Measurements from ENCODE around the gene KDM4D. TPM values are rescaled to one million over a fixed set of nuclear protein-coding genes. Genes with fewer than 3 reads are reported as not detected.
"Not testable (repeated sequence)": the region's sequence is repeated elsewhere in the genome, so short reads cannot be mapped to it uniquely, and the experiment has no call there.

The KDM4D gene
- total RNA-seq, 1 donor from 2014 or later = 4.8 TPM

GRCh38 chr11:95028357-95028756 lies 54.8 kb downstream of the KDM4D start:
- no peaks in the 10 kb centered on the region for H3K4me1 Mint-ChIP-seq
- Histone ChIP-seq H2AFZ (replicated peaks) (no peak overlapping the region), H3F3A (ENCODE audit: low read depth) (no peaks in the 10 kb centered on the region), H3K9me3 (ENCODE audit: low read depth) (no peaks in the 10 kb centered on the region), H3K79me2 (ENCODE audit: low read depth) (no peaks in the 10 kb centered on the region), H3K4me1 (no peaks in the 10 kb centered on the region), H3K27me3 (no peaks in the 10 kb centered on the region), H3K36me3 (no peaks in the 10 kb centered on the region), H4K20me1 (ENCODE audit: low read depth) (no peaks in the 10 kb centered on the region), H3K4me2 (no peak overlapping the region), H3K9ac (no peak overlapping the region), H3K4me3 (no peak overlapping the region), H3K27ac (no peak overlapping the region)
- no peak for DNase-seq (ENCODE audit: low spot score)
- no peak overlapping the region for H3K4me3 Mint-ChIP-seq
- no peaks in the 10 kb centered on the region for H3K36me3 Mint-ChIP-seq
- no peaks in the 10 kb centered on the region for H3K27me3 Mint-ChIP-seq (ENCODE audit: insufficient read depth, low read depth)
- H3K27ac Mint-ChIP-seq = no peak overlapping the region
- no peaks in the 10 kb centered on the region for H3K9me3 Mint-ChIP-seq
- TF ChIP-seq EZH2phosphoT487 (IDR thresholded peaks at IDR 0.05) (no peak), EZH2 (IDR thresholded peaks at IDR 0.05) (no peak), CTCF (IDR thresholded peaks at IDR 0.05) (no peak)

- no peak overlapping the region for H3K27ac Mint-ChIP-seq
- Histone ChIP-seq H3K9ac (no peak overlapping the region), H3K36me3 (no peaks in the 10 kb centered on the region), H2AFZ (replicated peaks) (no peak overlapping the region), H3K79me2 (ENCODE audit: low read depth) (no peaks in the 10 kb centered on the region), H3K4me2 (no peak overlapping the region), H3K4me3 (no peak overlapping the region), H3F3A (ENCODE audit: low read depth) (no peaks in the 10 kb centered on the region), H3K27me3 (no peaks in the 10 kb centered on the region), H4K20me1 (ENCODE audit: low read depth) (no peaks in the 10 kb centered on the region), H3K9me3 (ENCODE audit: low read depth) (no peaks in the 10 kb centered on the region), H3K4me1 (no peaks in the 10 kb centered on the region), H3K27ac (no peak overlapping the region)
- DNase-seq (ENCODE audit: low spot score) = no peak
- TF ChIP-seq EZH2phosphoT487 (IDR thresholded peaks at IDR 0.05) (no peak), EZH2 (IDR thresholded peaks at IDR 0.05) (no peak)
- H3K9me3 Mint-ChIP-seq = peaks cover under 1% of the 10 kb centered on the region
- no peaks in the 10 kb centered on the region for H3K4me1 Mint-ChIP-seq
- peaks cover 1% of the 10 kb centered on the region for H3K27me3 Mint-ChIP-seq (ENCODE audit: insufficient read depth, low read depth)
- no peaks in the 10 kb centered on the region for H3K36me3 Mint-ChIP-seq
- H3K4me3 Mint-ChIP-seq = no peak overlapping the region
These were observed 59.5 kb downstream of the KDM4D start for GRCh38 chr11:95033051-95033450.

GRCh38 chr11:95035316-95035715 lies 61.8 kb downstream of the KDM4D start:
- Mint-ChIP-seq H3K36me3 (no peaks in the 10 kb centered on the region), H3K27ac (no peak overlapping the region), H3K9me3 (peaks cover 3% of the 10 kb centered on the region), H3K27me3 (ENCODE audit: insufficient read depth, low read depth) (peaks cover 4% of the 10 kb centered on the region), H3K4me1 (no peaks in the 10 kb centered on the region), H3K4me3 (no peak overlapping the region)
- Histone ChIP-seq H3K79me2 (ENCODE audit: low read depth) (no peaks in the 10 kb centered on the region), H3F3A (ENCODE audit: low read depth) (no peaks in the 10 kb centered on the region), H3K9ac (no peak overlapping the region), H4K20me1 (ENCODE audit: low read depth) (no peaks in the 10 kb centered on the region), H3K27me3 (no peaks in the 10 kb centered on the region), H2AFZ (replicated peaks) (no peak overlapping the region), H3K4me2 (no peak overlapping the region), H3K36me3 (no peaks in the 10 kb centered on the region), H3K4me3 (no peak overlapping the region), H3K9me3 (ENCODE audit: low read depth) (no peaks in the 10 kb centered on the region), H3K27ac (no peak overlapping the region), H3K4me1 (no peaks in the 10 kb centered on the region)
- TF ChIP-seq CTCF (IDR thresholded peaks at IDR 0.05) (no peak), EZH2phosphoT487 (IDR thresholded peaks at IDR 0.05) (no peak), EZH2 (IDR thresholded peaks at IDR 0.05) (no peak)
- DNase-seq (ENCODE audit: low spot score) = no peak

- H3K9ac ChIP-seq; H3K36me3 ChIP-seq; H3K9me3 Mint-ChIP-seq; H3K9me3 ChIP-seq (ENCODE audit: low read depth); H3K4me1 Mint-ChIP-seq; H3K27me3 ChIP-seq; H3K4me3 ChIP-seq; DNase-seq (ENCODE audit: low spot score); H3K27me3 Mint-ChIP-seq (ENCODE audit: insufficient read depth, low read depth); H3K27ac ChIP-seq; H3K4me1 ChIP-seq; H3F3A ChIP-seq (ENCODE audit: low read depth); H3K4me3 Mint-ChIP-seq; H3K4me2 ChIP-seq; H4K20me1 ChIP-seq (ENCODE audit: low read depth); H3K27ac Mint-ChIP-seq; H3K79me2 ChIP-seq (ENCODE audit: low read depth); H2AFZ ChIP-seq (replicated peaks); H3K36me3 Mint-ChIP-seq: not testable (repeated sequence)
These were observed 64.0 kb downstream of the KDM4D start for GRCh38 chr11:95037356-95038035.
